Measurements from ENCODE around the gene EPC2.
"Not testable (repeated sequence)": the region's sequence is repeated elsewhere in the genome, so short reads cannot be mapped to it uniquely, and the experiment has no call there.

The EPC2 gene

GRCh38 chr2:148674063-148675020 lies 29.8 kb downstream of the EPC2 start:
- peak in 1 of 2 donors; percentile 4 for DNase-seq (ENCODE audit: extremely low read depth in 1 of 2, low read depth in 1 of 2)

- no peak for DNase-seq (ENCODE audit: extremely low read depth in 1 of 2, low read depth in 1 of 2)
These were observed 31.2 kb downstream of the EPC2 start for GRCh38 chr2:148675708-148676107.

- not testable (repeated sequence) for DNase-seq (ENCODE audit: extremely low read depth in 1 of 2, low read depth in 1 of 2)
These were observed 34.0 kb downstream of the EPC2 start for GRCh38 chr2:148678302-148679179.

DNA sequence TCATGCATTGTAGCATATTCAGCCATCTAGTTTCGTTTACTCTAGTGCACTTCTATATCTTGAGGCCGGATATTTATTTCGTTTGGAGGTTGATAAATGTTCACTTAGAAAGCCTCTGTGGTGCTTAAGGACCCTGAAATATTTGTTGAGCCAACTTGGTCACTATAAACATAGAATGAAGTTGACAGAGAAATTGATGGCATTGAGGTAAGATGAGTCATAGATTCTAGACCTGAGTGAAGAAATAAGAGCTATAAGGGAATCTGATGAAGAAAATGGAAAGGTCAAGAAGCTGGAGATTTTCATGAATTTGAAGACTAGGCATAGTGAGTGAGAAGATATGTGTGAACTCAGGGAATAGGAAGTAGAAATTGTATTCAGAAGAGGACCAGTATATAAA lies 35.9 kb downstream of the EPC2 start:
- DNase-seq (ENCODE audit: extremely low read depth in 1 of 2, low read depth in 1 of 2), result no peak

- DNase-seq (ENCODE audit: extremely low read depth in 1 of 2, low read depth in 1 of 2), result no peak
These were observed 36.9 kb downstream of the EPC2 start for GRCh38 chr2:148681443-148681842.

- not testable (repeated sequence) for DNase-seq (ENCODE audit: extremely low read depth in 1 of 2, low read depth in 1 of 2)
These were observed 37.3 kb downstream of the EPC2 start for GRCh38 chr2:148681862-148682261.

GRCh38 chr2:148684507-148684906 lies 40.0 kb downstream of the EPC2 start:
- DNase-seq (ENCODE audit: extremely low read depth in 1 of 2, low read depth in 1 of 2), result no peak

- DNase-seq (ENCODE audit: extremely low read depth in 1 of 2, low read depth in 1 of 2), result no peak
These were observed 43.0 kb downstream of the EPC2 start for GRCh38 chr2:148687543-148687942.

DNA sequence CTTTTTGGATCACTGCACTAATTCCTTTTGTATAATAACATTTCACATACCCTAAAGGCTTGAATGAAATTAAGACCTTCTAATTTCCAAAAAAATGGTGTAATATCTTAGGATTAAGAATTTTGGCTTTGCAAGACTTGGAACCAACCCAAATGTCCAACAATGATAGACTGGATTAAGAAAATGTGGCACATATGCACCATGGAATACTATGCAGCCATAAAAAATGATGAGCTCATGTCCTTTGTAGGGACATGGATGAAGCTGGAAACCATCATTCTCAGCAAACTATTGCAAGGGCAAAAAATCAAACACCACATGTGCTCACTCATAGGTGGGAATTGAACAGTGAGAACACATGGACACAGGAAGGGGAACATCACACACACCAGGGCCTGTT lies 43.5 kb downstream of the EPC2 start:
- not testable (repeated sequence) for DNase-seq (ENCODE audit: extremely low read depth in 1 of 2, low read depth in 1 of 2)

DNA sequence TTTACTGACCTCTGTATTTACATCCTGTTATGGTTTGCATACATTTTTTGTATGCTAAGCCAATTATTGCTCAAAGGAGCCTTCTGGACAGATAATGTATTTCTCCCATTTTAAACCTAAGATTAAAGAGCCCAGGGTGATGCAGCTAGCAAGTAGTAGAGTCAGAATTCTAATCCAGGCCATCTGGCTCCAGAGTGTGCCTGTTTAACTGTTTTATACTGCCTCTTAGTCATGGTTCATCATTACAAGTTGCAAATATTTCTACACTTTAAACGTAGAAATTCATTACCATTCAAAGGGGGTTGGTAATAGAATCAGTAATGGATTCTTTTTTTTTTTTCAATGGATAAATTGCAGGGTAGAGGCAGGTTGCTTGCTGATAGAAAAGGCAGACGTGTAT lies 52.4 kb downstream of the EPC2 start:
- no peak for DNase-seq (ENCODE audit: extremely low read depth in 1 of 2, low read depth in 1 of 2)

DNA sequence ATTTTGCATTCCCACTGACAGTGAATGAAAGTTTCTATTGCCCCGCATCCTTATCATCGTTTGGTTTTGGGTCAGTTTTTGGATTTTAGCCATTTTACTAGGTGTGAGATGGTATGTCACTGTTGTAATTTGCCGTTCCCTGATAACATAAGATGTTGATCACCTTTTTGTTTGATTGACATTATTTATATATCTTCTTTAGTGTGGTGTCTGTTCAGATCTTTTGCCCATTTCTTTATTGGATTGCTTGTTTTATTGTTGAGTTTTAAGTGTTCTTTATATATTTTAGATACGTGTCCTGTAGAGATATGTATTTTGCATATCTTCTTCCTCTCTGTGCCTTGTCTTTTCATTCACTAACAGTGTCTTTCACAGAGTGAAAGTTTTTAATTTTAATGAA lies 55.3 kb downstream of the EPC2 start:
- DNase-seq (ENCODE audit: extremely low read depth in 1 of 2, low read depth in 1 of 2), result no peak

- DNase-seq (ENCODE audit: extremely low read depth in 1 of 2, low read depth in 1 of 2), result no peak
These were observed 56.5 kb downstream of the EPC2 start for GRCh38 chr2:148701039-148701438.

GRCh38 chr2:148701877-148702276 lies 57.3 kb downstream of the EPC2 start:
- DNase-seq (ENCODE audit: extremely low read depth in 1 of 2, low read depth in 1 of 2), result no peak

- DNase-seq (ENCODE audit: extremely low read depth in 1 of 2, low read depth in 1 of 2), result no peak
These were observed 57.9 kb downstream of the EPC2 start for GRCh38 chr2:148702475-148702874.

DNA sequence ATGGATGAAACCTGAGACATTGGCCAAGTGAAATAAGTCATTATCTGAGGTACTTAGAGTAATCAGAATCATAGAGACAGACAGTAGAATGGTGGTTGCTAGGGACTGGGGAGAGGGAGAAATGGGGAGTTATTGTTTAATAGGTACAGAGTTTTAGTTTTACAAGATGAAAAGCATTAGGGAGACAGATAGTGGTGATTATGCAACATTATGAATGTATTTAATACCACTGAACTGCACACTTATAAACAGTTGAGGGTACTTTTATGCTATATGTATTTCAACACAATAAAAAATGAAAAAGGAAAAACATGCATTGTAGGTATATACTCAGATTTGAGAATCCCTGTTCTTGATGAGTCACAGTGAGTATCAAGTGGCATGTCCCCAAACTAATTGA lies 59.7 kb downstream of the EPC2 start:
- DNase-seq (ENCODE audit: extremely low read depth in 1 of 2, low read depth in 1 of 2), result no peak

- DNase-seq (ENCODE audit: extremely low read depth in 1 of 2, low read depth in 1 of 2), result no peak
These were observed 71.9 kb downstream of the EPC2 start for GRCh38 chr2:148716378-148716920.

GRCh38 chr2:148718039-148718438 lies 73.5 kb downstream of the EPC2 start:
- no peak for DNase-seq (ENCODE audit: extremely low read depth in 1 of 2, low read depth in 1 of 2)

DNA sequence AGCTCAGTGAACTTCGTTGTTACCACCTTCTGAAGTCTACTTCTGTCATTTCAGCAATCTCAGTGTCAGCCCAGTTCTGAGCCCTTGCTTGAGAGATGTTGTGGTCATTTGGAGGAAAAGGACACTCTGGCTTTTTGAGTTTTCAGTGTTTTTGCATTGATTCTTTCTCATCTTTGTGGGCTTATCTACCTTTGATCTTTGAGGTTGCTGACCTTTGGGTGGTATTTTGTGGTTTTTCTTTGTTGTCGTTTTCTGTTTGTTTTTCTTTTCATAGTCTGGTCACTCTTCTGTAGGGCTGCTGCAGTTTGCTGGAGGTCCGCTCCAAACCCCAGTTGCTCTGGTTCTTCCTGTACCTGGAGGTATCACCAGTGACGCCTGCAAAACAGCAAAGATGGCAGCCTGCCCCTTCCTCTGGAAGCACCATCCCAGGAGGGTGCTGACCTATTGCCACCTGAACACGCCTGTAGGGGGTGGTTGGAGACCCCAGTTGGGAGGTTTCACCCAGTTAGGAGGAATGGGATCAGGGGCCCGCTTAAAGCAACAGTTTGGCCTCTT lies 74.7 kb downstream of the EPC2 start:
- DNase-seq (ENCODE audit: extremely low read depth in 1 of 2, low read depth in 1 of 2), result no peak

- DNase-seq (ENCODE audit: extremely low read depth in 1 of 2, low read depth in 1 of 2), result no peak
These were observed 75.4 kb downstream of the EPC2 start for GRCh38 chr2:148719941-148720436.

- DNase-seq (ENCODE audit: extremely low read depth in 1 of 2, low read depth in 1 of 2), result no peak
These were observed 76.0 kb downstream of the EPC2 start for GRCh38 chr2:148720501-148721001.

GRCh38 chr2:148721520-148721931 lies 77.0 kb downstream of the EPC2 start:
- DNase-seq (ENCODE audit: extremely low read depth in 1 of 2, low read depth in 1 of 2), result no peak

All from stimulated activated CD8-positive, alpha-beta memory T cell treated with anti-CD3 and anti-CD28 coated beads, Interleukin-7, amount 100 ng/mL, for 48 hours (primary cell).